Measurements from ENCODE around the gene AIFM1. TPM values are rescaled to one million over a fixed set of nuclear protein-coding genes. Genes with fewer than 3 reads are reported as not detected.
A peak's percentile ranks its signal among the peaks of the same experiment; 100 is the strongest.

Gene AIFM1
- total and polyA plus RNA-seq, 5 experiments from 2014 or later, result 25.1 to 36.9 (median 27.8) TPM

- no peak for DNase-seq
- ATAC-seq, result peak in 1 of 2 donors; percentile 23
- POLR2A ChIA-PET, result interaction anchor here (0.7 kb wide), 1 partner anchor 111 kb away, joined by 5 read pairs; no protein-coding TSS in a partner anchor
Observed at GRCh38 chrX:130179170-130179569, 13.5 kb upstream of the AIFM1 start.

DNA sequence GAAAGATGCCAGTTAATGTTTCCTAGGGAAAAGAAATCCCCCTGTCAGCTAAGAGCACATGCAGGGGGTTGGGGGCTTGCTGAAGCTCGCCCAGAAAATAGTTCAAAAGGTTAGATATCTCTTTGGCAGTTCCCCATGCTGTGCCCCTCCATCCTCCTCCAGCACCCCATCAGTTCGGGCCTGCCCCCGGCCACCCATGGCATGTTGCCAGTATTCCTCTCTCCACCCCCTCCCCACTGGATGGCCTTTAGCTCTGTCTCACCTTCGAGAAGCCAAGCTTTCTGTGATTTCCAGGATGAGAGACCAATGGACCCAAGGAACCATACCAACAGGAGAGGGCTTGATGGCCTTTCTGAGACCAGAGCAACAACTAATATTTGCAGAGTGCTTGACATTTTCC, 11.3 kb upstream of the AIFM1 start:
- H3K27ac Mint-ChIP-seq, result peak overlapping the region; percentile 10 to 94 (median 86)
- DNase-seq (no peak), ATAC-seq (no peak)
- H3K36me3 Mint-ChIP-seq, result peaks cover 0 to 13% (median 0%) of the 10 kb centered on the region in 3 donors
- no peaks in the 10 kb centered on the region for H3K27me3 Mint-ChIP-seq
- H3K9me3 Mint-ChIP-seq, result peaks cover 0 to 2% (median 0%) of the 10 kb centered on the region in 9 donors
- H3K4me3 Mint-ChIP-seq, result peak overlapping the region in 3 of 10 donors; percentile 57 to 77 (median 64)
- POLR2A ChIA-PET, result interaction anchor here (0.7 kb wide), 1 partner anchor 12 kb away, joined by 3 read pairs; the partner anchor contains the start of gene AIFM1
- H3K4me1 Mint-ChIP-seq, result peaks cover 15 to 64% (median 60%) of the 10 kb centered on the region in 4 donors

More at GRCh38 chrX:130179170-130179569, 13.5 kb upstream of the AIFM1 start:
- H3K4me3 Mint-ChIP-seq, result peak overlapping the region; percentile 36 to 69 (median 60)
- peaks cover 12 to 74% (median 50%) of the 10 kb centered on the region in 4 donors for H3K4me1 Mint-ChIP-seq
- H3K9me3 Mint-ChIP-seq, result no peaks in the 10 kb centered on the region
- H3K36me3 Mint-ChIP-seq, result peaks cover 0 to 13% (median 0%) of the 10 kb centered on the region in 3 donors
- peak overlapping the region; percentile 87 to 99 (median 94) for H3K27ac Mint-ChIP-seq
- no peaks in the 10 kb centered on the region for H3K27me3 Mint-ChIP-seq

GRCh38 chrX:130176354-130176776, 10.7 kb upstream of the AIFM1 start:
- peaks cover 0 to 13% (median 0%) of the 10 kb centered on the region in 3 donors for H3K36me3 Mint-ChIP-seq
- peak overlapping the region in 8 of 10 donors; percentile 11 to 77 (median 56) for H3K4me3 Mint-ChIP-seq
- H3K9me3 Mint-ChIP-seq, result peaks cover 0 to 2% (median 0%) of the 10 kb centered on the region in 9 donors
- H3K4me1 Mint-ChIP-seq, result peaks cover 15 to 64% (median 60%) of the 10 kb centered on the region in 4 donors
- no peak for ATAC-seq
- POLR2A ChIA-PET, result interaction anchor here (0.6 kb wide), 1 partner anchor 212 kb away, joined by 5 read pairs; no protein-coding TSS in a partner anchor
- no peak for DNase-seq
- H3K27ac Mint-ChIP-seq, result peak overlapping the region; percentile 42 to 91 (median 80)
- no peaks in the 10 kb centered on the region for H3K27me3 Mint-ChIP-seq

DNA sequence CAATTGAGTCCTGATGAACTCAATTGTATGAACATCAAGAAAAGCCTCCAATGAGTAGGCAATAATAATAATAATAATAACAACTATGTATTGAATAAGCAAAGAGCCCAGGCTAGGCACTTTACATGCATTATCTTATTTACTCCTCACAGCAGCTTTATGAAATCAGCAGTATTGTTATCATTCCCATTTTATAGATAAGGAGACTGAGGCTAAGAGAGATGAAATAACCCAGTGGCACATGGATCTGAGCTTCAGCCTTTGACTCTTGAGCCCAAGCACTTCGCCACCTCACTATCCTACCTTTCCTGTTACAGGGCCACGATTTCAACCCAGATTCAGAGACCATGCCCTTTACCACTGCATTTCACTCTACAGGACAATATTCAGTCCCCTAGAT, 9.3 kb upstream of the AIFM1 start:
- ATAC-seq (no peak), DNase-seq (no peak)
- H3K27me3 Mint-ChIP-seq, result no peaks in the 10 kb centered on the region
- H3K27ac Mint-ChIP-seq, result peak overlapping the region in 9 of 10 donors; percentile 45 to 94 (median 80)
- H3K4me3 Mint-ChIP-seq, result peak overlapping the region in 8 of 10 donors; percentile 22 to 88 (median 44)
- H3K36me3 Mint-ChIP-seq, result peaks cover 0 to 12% (median 0%) of the 10 kb centered on the region in 3 donors
- H3K4me1 Mint-ChIP-seq, result peaks cover 14 to 64% (median 63%) of the 10 kb centered on the region in 4 donors
- peaks cover 0 to 2% (median 0%) of the 10 kb centered on the region in 9 donors for H3K9me3 Mint-ChIP-seq
- POLR2A ChIA-PET, result no interaction called here

DNA sequence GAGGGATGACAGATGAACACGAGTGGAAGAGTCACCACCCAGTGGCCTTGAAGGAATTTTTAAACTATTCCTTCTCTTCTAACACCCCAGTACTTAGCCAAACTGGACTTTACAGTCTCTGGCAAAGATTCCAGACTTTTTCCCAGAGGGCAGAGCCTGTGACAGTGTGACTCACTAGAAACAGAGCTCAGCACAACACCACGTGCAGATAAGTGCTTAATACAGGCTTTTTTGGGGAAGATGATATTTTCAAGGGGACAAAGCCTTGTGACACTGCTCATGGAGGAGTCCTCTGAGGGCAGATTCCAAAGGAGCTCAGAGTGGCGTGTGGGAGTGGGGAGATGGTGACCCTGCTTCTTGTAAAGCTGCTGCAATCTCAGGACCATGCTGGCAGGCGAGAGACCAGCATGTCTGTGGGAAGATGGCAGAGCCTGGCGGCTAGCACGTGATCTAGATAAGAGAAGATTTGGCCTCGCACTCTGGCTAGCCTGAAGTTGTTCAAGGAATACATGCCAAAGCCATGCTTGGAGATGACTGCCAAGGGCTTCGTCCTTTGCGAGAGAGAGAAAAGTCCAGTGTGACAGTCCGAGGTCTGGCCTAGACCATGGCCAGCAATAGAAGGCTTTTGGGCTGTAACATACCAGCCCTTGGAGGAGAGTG, 8.5 kb upstream of the AIFM1 start:
- POLR2A ChIA-PET, result interaction anchor here (1.2 to 1.4 kb wide), 2 partner anchors 9 to 38 kb away, joined by 3 to 6 read pairs; partner anchors contain the start of gene AIFM1

DNA sequence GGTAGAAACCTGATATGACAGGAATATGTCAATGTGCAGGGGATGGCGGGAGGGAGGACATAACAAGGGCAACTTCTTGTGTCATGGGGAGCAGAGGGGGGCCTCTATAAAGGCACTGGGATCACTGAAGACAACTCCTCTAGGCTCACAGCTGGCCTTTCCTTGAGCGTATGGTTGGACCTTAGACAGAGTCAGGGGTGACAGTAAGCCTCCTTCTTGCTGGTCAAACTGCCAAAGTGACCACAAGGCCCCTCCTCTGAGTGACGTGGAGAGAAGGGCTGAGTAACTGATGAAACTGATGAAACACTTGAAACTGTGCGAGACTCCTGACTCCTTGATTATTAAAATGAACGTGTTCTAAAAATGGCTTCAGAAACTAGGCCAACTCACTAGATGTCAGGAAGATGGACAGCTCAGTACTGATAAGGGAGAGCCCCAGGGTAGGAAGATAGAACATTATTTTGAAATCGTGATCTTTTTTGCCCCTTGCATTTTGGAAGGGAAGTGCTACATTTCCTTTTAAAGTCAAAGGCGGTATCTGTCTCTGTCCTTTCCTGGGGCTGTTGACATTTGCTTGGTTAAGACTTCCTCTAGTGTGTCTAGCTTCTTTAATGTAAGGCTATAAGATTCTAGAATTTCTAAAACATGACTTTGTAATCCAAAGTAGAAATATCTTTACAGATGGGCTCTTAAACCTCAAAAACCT, 7.7 kb upstream of the AIFM1 start:
- peak in 1 of 10 donors; percentile 15 for DNase-seq
- no peaks in the 10 kb centered on the region for H3K27me3 Mint-ChIP-seq
- POLR2A ChIA-PET, result interaction anchor here (1.2 to 1.4 kb wide), 3 partner anchors 8 to 38 kb away, joined by 3 to 6 read pairs (median 3); partner anchors contain the start of gene AIFM1
- H3K4me1 Mint-ChIP-seq, result peaks cover 10 to 55% (median 52%) of the 10 kb centered on the region in 4 donors
- peaks cover 0 to 2% (median 0%) of the 10 kb centered on the region in 9 donors for H3K9me3 Mint-ChIP-seq
- peak overlapping the region; percentile 85 to 95 (median 91) for H3K27ac Mint-ChIP-seq
- no peak for ATAC-seq
- peak overlapping the region; percentile 87 to 96 (median 90) for H3K4me3 Mint-ChIP-seq
- peaks cover 0 to 4% (median 0%) of the 10 kb centered on the region in 3 donors for H3K36me3 Mint-ChIP-seq

More for the DNA sequence above, 8.5 kb upstream of the AIFM1 start:
- ATAC-seq (no peak), DNase-seq (no peak)
- H3K4me3 Mint-ChIP-seq, result peak overlapping the region; percentile 87 to 96 (median 90)
- H3K27me3 Mint-ChIP-seq, result no peaks in the 10 kb centered on the region
- peak overlapping the region; percentile 85 to 95 (median 91) for H3K27ac Mint-ChIP-seq
- H3K36me3 Mint-ChIP-seq, result peaks cover 0 to 6% (median 0%) of the 10 kb centered on the region in 3 donors
- H3K4me1 Mint-ChIP-seq, result peaks cover 10 to 56% (median 55%) of the 10 kb centered on the region in 4 donors
- peaks cover 0 to 2% (median 0%) of the 10 kb centered on the region in 9 donors for H3K9me3 Mint-ChIP-seq

GRCh38 chrX:130172127-130172845, 6.6 kb upstream of the AIFM1 start:
- Mint-ChIP-seq H3K4me1 (peaks cover 5 to 44% (median 44%) of the 10 kb centered on the region in 4 donors), H3K9me3 (peaks cover 0 to 2% (median 0%) of the 10 kb centered on the region in 9 donors), H3K36me3 (no peaks in the 10 kb centered on the region), H3K27ac (peak overlapping the region; percentile 85 to 95 (median 91)), H3K4me3 (peak overlapping the region; percentile 87 to 96 (median 90)), H3K27me3 (no peaks in the 10 kb centered on the region)
- POLR2A ChIA-PET, result interaction anchor here (0.6 to 2.2 kb wide), 6 partner anchors 10 to 625 kb away, joined by 3 to 8 read pairs (median 4); no protein-coding TSS in a partner anchor
- ATAC-seq (no peak), DNase-seq (no peak)

- no peaks in the 10 kb centered on the region for H3K27me3 Mint-ChIP-seq
- peaks cover 0 to 2% (median 0%) of the 10 kb centered on the region in 9 donors for H3K9me3 Mint-ChIP-seq
- peak within 1 kb of the TSS; percentile 87 to 96 (median 90) for H3K4me3 Mint-ChIP-seq
- POLR2A ChIA-PET, result interaction anchor here (0.6 to 2.2 kb wide), 8 partner anchors 9 to 624 kb away, joined by 3 to 8 read pairs (median 3); no protein-coding TSS in a partner anchor
- H3K27ac Mint-ChIP-seq, result peak within 1 kb of the TSS; percentile 85 to 95 (median 93)
- peak in 9 of 10 donors; percentile 28 to 69 (median 49) for DNase-seq
- H3K36me3 Mint-ChIP-seq, result no peaks in the 10 kb centered on the region
- H3K4me1 Mint-ChIP-seq, result peaks cover 11 to 44% (median 43%) of the 10 kb centered on the region in 4 donors
- peak; percentile 44 to 47 for ATAC-seq
Observed at GRCh38 chrX:130171446-130172126, 5.9 kb upstream of the AIFM1 start, which contains the start of gene RAB33A. RAB33A (plus strand) TSS chrX:130171962; CDS start chrX:130172063, 101 bp downstream.

DNA sequence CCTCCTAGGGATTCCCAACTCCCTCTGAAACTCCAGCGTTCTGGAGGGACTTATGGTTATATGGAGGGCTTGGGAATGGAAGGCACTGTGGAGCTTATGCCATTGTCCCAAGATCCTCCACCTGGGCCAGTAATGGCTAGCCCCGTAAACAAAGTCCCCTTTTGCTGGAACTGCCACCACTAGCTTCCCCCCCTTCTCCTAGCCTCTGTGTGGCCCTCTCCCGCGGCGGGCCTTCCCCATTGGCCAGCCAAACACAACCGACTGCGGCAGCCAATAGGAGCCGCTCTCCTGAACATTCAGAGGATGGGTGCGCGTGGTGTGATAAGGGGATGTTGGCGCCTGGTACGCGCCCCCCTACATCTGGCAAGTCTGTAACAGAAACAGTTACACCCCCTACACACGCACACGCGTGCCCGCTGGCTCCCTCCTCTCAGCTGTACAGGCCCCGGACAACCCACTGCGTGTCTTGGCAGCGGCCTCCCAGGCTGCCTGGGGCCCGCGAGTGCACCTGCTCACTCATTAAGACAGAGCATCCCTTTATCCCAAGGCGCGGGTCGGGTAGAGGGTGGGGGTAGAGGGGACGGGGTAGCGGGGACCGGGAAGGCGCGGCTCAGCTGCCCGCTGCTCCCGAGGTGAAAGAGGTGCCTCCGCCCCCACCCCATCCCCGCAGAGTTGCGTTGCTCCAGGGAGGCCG, 5.3 kb upstream of the AIFM1 start:
- POLR2A ChIA-PET, result interaction anchor here (1.0 to 2.2 kb wide), 7 partner anchors 19 to 90 kb away, joined by 3 to 8 read pairs (median 4); no protein-coding TSS in a partner anchor
- peak; percentile 81 to 82 for ATAC-seq
- DNase-seq, result peak; percentile 38 to 83 (median 68)
- H3K27ac Mint-ChIP-seq, result peak overlapping the region; percentile 57 to 95 (median 92)
- no peaks in the 10 kb centered on the region for H3K27me3 Mint-ChIP-seq
- no peaks in the 10 kb centered on the region for H3K36me3 Mint-ChIP-seq
- peaks cover 0 to 2% (median 0%) of the 10 kb centered on the region in 9 donors for H3K9me3 Mint-ChIP-seq
- peaks cover 12 to 43% (median 38%) of the 10 kb centered on the region in 4 donors for H3K4me1 Mint-ChIP-seq
- peak overlapping the region; percentile 87 to 96 (median 90) for H3K4me3 Mint-ChIP-seq

GRCh38 chrX:130167040-130167439, 1.4 kb upstream of the AIFM1 start:
- no peak for DNase-seq
- no peaks in the 10 kb centered on the region for H3K9me3 Mint-ChIP-seq
- H3K27ac Mint-ChIP-seq, result peak overlapping the region; percentile 28 to 96 (median 88)
- H3K4me3 Mint-ChIP-seq, result peak overlapping the region in 9 of 10 donors; percentile 82 to 97 (median 92)
- POLR2A ChIA-PET, result interaction anchor here (0.5 to 1.9 kb wide), 4 partner anchors 15 to 81 kb away, joined by 3 to 7 read pairs (median 4); no protein-coding TSS in a partner anchor
- H3K36me3 Mint-ChIP-seq, result no peaks in the 10 kb centered on the region
- H3K27me3 Mint-ChIP-seq, result no peaks in the 10 kb centered on the region
- ATAC-seq, result no peak
- H3K4me1 Mint-ChIP-seq, result peaks cover 9 to 41% (median 28%) of the 10 kb centered on the region in 4 donors
